ENCODE measurements around the gene CTNNBL1. TPM values are rescaled to one million over a fixed set of nuclear protein-coding genes. Genes with fewer than 3 reads are reported as not detected.

CTNNBL1 gene
- total and polyA plus RNA-seq, 2 donors (not counting 1 experiment from before 2014, with no cell fraction given), result 31.3 to 39.0 TPM

DNA sequence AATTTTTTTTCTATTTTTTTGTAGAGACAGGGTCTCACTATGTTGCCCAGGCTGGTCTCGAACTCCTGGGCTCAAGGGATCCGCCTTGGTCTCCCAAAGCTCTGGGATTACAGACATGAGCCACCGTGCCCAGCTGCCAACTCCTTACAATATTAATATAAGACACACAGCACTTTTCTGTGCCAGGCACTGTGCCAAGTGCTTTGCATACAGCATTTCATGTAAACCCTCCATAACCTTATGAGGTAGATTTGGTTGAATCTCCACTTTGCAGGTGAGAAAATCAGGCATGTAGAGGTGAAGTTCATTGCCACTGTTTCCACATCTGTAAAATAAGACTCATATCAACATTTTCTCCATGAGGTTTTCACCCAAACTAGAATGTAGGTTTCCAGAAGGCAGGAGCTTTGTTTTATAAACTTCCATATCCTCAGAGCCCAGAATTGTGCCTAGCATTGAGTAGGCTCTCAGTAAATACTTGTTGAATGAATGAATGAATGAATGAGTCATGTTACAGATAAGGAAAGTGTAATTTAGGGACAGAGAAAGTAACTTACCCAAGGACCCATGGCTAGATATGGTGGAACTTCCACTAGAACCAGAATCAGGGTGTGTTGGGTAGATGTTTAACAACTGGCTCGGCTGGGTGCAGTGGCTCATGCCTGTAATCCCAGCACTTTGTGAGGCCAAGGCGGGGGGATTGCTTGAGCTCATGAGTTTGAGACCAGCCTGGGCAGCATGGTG, 3.0 kb upstream of the CTNNBL1 start:
- H3K27ac ChIP-seq (ENCODE audit: insufficient read depth, low read length), result no peak overlapping the region
- H3K4me1 ChIP-seq (ENCODE audit: control insufficient read depth, extremely low read depth, insufficient read depth, low read length), result no peaks in the 10 kb centered on the region
- no peaks in the 10 kb centered on the region for H3K9me3 ChIP-seq (ENCODE audit: control insufficient read depth, insufficient read depth, low read depth, low read length)
- no peaks in the 10 kb centered on the region for H3K36me3 ChIP-seq (ENCODE audit: control insufficient read depth, insufficient read depth, low read length)
- H3K9ac ChIP-seq (ENCODE audit: insufficient read depth, low read length), result no peak overlapping the region
- no peak for DNase-seq (ENCODE audit: low read depth in 2 of 2)
- H3K4me2 ChIP-seq (ENCODE audit: extremely low read depth, insufficient read depth, low read length), result no peak overlapping the region
- no peak overlapping the region for H3K4me3 ChIP-seq (replicated peaks in 1 of 4; ENCODE audit: control extremely low read depth in 1 of 4, insufficient read depth in 1 of 4, low read depth in 3 of 4, low read length in 4 of 4)
- no peak overlapping the region for H2AFZ ChIP-seq (ENCODE audit: low read length)
- H3K27me3 ChIP-seq (ENCODE audit: control insufficient read depth, insufficient read depth, low read length), result peaks cover 2% of the 10 kb centered on the region
- TF ChIP-seq, protein P1, sequence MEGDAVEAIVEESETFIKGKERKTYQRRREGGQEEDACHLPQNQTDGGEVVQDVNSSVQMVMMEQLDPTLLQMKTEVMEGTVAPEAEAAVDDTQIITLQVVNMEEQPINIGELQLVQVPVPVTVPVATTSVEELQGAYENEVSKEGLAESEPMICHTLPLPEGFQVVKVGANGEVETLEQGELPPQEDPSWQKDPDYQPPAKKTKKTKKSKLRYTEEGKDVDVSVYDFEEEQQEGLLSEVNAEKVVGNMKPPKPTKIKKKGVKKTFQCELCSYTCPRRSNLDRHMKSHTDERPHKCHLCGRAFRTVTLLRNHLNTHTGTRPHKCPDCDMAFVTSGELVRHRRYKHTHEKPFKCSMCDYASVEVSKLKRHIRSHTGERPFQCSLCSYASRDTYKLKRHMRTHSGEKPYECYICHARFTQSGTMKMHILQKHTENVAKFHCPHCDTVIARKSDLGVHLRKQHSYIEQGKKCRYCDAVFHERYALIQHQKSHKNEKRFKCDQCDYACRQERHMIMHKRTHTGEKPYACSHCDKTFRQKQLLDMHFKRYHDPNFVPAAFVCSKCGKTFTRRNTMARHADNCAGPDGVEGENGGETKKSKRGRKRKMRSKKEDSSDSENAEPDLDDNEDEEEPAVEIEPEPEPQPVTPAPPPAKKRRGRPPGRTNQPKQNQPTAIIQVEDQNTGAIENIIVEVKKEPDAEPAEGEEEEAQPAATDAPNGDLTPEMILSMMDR (conservative IDR thresholded peaks at IDR 0.05 in 1 of 2, IDR thresholded peaks at IDR 0.05 in 1 of 2; ENCODE audit: low read depth in 1 of 2, low read length in 2 of 2), result no peak
- TF ChIP-seq EZH2 (IDR thresholded peaks at IDR 0.05; ENCODE audit: low read length, missing control alignments), result no peak
- H3K79me2 ChIP-seq (ENCODE audit: control insufficient read depth, insufficient read depth, low read length), result peaks cover 16% of the 10 kb centered on the region
- no peaks in the 10 kb centered on the region for H4K20me1 ChIP-seq (ENCODE audit: control insufficient read depth, extremely low read depth, insufficient read depth, low read length)

DNA sequence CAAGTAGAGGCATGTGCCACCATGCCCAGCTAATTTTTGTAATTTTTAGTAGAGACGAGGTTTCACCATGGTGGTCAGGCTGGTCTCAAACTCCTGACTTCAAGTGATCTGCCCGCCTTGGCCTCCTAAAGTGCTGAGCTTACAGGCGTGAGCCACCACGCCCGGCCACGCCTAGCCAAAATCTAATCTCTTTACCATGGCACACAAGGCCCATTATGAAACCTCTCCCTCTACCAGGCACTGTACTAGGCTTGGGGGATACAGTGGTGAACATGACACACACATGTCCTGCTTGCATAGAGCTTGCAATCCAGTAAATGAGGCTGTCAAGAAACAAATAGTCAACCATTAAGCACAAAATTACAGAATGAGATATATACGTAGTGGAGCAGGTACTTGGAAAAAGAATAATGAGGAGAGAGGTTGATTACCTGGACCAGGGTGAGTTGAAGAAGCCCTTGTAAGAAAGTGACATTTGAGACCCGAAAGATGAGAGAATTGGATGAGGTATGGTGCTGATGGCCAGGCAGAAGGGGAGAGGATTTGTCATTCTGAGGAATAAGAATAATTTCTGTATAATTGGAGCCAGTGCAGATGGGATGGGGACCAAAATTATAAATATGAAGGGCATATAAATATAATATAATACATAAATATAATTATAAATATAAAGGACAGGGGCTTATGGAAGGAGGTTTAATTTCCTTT, 1.2 kb upstream of the CTNNBL1 start:
- H2AFZ ChIP-seq (ENCODE audit: low read length), result no peak overlapping the region
- H3K36me3 ChIP-seq (ENCODE audit: control insufficient read depth, insufficient read depth, low read length), result no peaks in the 10 kb centered on the region
- no peak for TF ChIP-seq EZH2 (IDR thresholded peaks at IDR 0.05; ENCODE audit: low read length, missing control alignments)
- H3K4me3 ChIP-seq (replicated peaks in 1 of 4; ENCODE audit: control extremely low read depth in 1 of 4, insufficient read depth in 1 of 4, low read depth in 3 of 4, low read length in 4 of 4), result no peak overlapping the region
- H3K79me2 ChIP-seq (ENCODE audit: control insufficient read depth, insufficient read depth, low read length), result peaks cover 22% of the 10 kb centered on the region
- peaks cover 2% of the 10 kb centered on the region for H3K27me3 ChIP-seq (ENCODE audit: control insufficient read depth, insufficient read depth, low read length)
- DNase-seq (ENCODE audit: low read depth in 2 of 2), result no peak
- no peak overlapping the region for H3K27ac ChIP-seq (ENCODE audit: insufficient read depth, low read length)
- H3K9ac ChIP-seq (ENCODE audit: insufficient read depth, low read length), result no peak overlapping the region
- H3K4me2 ChIP-seq (ENCODE audit: extremely low read depth, insufficient read depth, low read length), result no peak overlapping the region
- H3K9me3 ChIP-seq (ENCODE audit: control insufficient read depth, insufficient read depth, low read depth, low read length), result no peaks in the 10 kb centered on the region
- H4K20me1 ChIP-seq (ENCODE audit: control insufficient read depth, extremely low read depth, insufficient read depth, low read length), result no peaks in the 10 kb centered on the region
- no peaks in the 10 kb centered on the region for H3K4me1 ChIP-seq (ENCODE audit: control insufficient read depth, extremely low read depth, insufficient read depth, low read length)

DNA sequence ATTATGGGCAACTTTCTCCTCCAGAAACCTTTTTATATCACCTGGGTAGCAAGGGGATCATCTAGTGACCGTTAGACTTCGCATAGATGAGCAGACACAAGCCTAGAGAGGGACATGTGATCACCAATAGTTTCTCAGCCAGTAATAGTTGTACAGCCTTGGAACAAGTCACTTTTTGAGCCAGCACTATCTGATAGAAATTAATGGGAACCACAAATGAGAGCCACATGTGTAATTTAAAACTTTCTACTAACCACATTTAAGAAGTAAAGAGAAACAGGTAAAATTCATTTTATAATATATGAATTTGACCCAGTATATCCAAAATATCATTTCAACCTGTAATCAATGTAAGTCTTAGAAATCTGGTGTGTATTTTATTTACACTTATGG, 592 bp upstream of the CTNNBL1 start:
- H3K9ac ChIP-seq (ENCODE audit: insufficient read depth, low read length), result no peak overlapping the region
- peak overlapping the region; percentile 73 for H3K4me2 ChIP-seq (ENCODE audit: extremely low read depth, insufficient read depth, low read length)
- H3K9me3 ChIP-seq (ENCODE audit: control insufficient read depth, insufficient read depth, low read depth, low read length), result no peaks in the 10 kb centered on the region
- H3K4me3 ChIP-seq (replicated peaks in 1 of 4; ENCODE audit: control extremely low read depth in 1 of 4, insufficient read depth in 1 of 4, low read depth in 3 of 4, low read length in 4 of 4), result peak overlapping the region; percentile 55 to 96 (median 87)
- H3K27ac ChIP-seq (ENCODE audit: insufficient read depth, low read length), result no peak overlapping the region
- H2AFZ ChIP-seq (ENCODE audit: low read length), result peak overlapping the region; percentile 93
- TF ChIP-seq, protein P1 (conservative IDR thresholded peaks at IDR 0.05 in 1 of 2, IDR thresholded peaks at IDR 0.05 in 1 of 2; ENCODE audit: low read depth in 1 of 2, low read length in 2 of 2), result no peak
- TF ChIP-seq EZH2 (IDR thresholded peaks at IDR 0.05; ENCODE audit: low read length, missing control alignments), result no peak
- no peaks in the 10 kb centered on the region for H3K4me1 ChIP-seq (ENCODE audit: control insufficient read depth, extremely low read depth, insufficient read depth, low read length)
- peaks cover 22% of the 10 kb centered on the region for H3K79me2 ChIP-seq (ENCODE audit: control insufficient read depth, insufficient read depth, low read length)
- no peaks in the 10 kb centered on the region for H3K36me3 ChIP-seq (ENCODE audit: control insufficient read depth, insufficient read depth, low read length)
- no peaks in the 10 kb centered on the region for H4K20me1 ChIP-seq (ENCODE audit: control insufficient read depth, extremely low read depth, insufficient read depth, low read length)
- no peak for DNase-seq (ENCODE audit: low read depth in 2 of 2)
- H3K27me3 ChIP-seq (ENCODE audit: control insufficient read depth, insufficient read depth, low read length), result peaks cover 2% of the 10 kb centered on the region
